Measurements from ENCODE around the gene PKD1.

DNA sequence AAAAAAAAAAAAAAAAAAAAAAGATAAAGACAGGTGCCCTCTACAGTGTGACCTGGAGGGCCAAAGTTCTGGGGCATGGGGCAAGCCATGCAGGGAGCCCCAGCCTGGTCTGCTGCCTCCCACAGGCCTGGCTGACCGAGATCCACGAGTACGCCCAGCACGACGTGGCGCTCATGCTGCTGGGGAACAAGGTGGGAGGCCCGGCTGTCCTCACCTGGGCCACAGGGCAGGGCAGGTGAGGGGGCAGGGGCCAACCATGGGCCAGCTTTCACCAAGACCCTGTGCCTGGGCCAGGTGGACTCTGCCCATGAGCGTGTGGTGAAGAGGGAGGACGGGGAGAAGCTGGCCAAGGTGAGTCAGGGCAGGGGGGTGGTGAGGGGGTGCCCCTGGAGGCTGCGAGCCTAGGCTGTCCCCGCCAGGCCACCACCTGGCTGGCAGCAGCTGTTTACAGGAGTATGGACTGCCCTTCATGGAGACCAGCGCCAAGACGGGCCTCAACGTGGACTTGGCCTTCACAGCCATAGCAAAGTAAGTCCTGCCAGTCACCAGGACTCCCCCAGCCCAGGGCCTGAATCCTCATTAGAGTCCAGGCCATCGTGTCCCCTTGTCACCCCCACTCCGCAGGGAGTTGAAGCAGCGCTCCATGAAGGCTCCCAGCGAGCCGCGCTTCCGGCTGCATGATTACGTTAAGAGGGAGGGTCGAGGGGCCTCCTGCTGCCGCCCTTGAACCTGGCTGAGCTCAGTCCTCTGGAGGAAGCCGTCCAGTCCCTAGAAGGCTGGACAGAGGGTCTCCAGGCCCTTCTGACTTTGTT lies 17.2 kb upstream of the PKD1 start:
- TF ChIP-seq, protein P1, sequence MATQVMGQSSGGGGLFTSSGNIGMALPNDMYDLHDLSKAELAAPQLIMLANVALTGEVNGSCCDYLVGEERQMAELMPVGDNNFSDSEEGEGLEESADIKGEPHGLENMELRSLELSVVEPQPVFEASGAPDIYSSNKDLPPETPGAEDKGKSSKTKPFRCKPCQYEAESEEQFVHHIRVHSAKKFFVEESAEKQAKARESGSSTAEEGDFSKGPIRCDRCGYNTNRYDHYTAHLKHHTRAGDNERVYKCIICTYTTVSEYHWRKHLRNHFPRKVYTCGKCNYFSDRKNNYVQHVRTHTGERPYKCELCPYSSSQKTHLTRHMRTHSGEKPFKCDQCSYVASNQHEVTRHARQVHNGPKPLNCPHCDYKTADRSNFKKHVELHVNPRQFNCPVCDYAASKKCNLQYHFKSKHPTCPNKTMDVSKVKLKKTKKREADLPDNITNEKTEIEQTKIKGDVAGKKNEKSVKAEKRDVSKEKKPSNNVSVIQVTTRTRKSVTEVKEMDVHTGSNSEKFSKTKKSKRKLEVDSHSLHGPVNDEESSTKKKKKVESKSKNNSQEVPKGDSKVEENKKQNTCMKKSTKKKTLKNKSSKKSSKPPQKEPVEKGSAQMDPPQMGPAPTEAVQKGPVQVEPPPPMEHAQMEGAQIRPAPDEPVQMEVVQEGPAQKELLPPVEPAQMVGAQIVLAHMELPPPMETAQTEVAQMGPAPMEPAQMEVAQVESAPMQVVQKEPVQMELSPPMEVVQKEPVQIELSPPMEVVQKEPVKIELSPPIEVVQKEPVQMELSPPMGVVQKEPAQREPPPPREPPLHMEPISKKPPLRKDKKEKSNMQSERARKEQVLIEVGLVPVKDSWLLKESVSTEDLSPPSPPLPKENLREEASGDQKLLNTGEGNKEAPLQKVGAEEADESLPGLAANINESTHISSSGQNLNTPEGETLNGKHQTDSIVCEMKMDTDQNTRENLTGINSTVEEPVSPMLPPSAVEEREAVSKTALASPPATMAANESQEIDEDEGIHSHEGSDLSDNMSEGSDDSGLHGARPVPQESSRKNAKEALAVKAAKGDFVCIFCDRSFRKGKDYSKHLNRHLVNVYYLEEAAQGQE (IDR thresholded peaks at IDR 0.05; ENCODE audit: insufficient read depth in 1 of 2, low read depth in 2 of 2, low read length in 2 of 2) = no peak
- 0 out of 2 replicates have a peak, but pooled peaks have one; percentile 52 for TF ChIP-seq SIN3A (IDR thresholded peaks at IDR 0.05; ENCODE audit: borderline replicate concordance, insufficient read depth, low read length)
- TF ChIP-seq TAF1 (IDR thresholded peaks at IDR 0.05; ENCODE audit: borderline replicate concordance, insufficient read depth, low read length) = no peak

Data from PFSK-1 (cell line).